SK-N-SH (cell line): ENCODE data around the gene SYNM. TPM values are rescaled to one million over a fixed set of nuclear protein-coding genes. Genes with fewer than 3 reads are reported as not detected.

ENCODE experiments used
- CTCF ChIA-PET: fragments of 300-600, 350-600 bp; formaldehyde crosslinking; extraction: SDS; loops from one replicate; lab custom pipeline; 2021; lab: Yijun Ruan, JAX
- POLR2A ChIA-PET: fragments of 350-600 bp; sonication (Branson Sonifier 250); formaldehyde crosslinking; extraction: SDS; loops from one replicate; lab custom pipeline; 2020; ENCODE audit warnings: antibody characterized with exemption, inconsistent platforms; lab: Yijun Ruan, JAX
- DNase-seq: peaks from one replicate; pipeline ENCODE4 v3.0.0; 2012
- H2AFZ ChIP-seq: fragments of 200-600 bp; sonication (generic); 2 replicates; pipeline ENCODE4 v1.8.1; 2016; ENCODE audit warnings: antibody characterized with exemption, mild to moderate bottlenecking, low read depth
- H3F3A ChIP-seq: fragments of 200-600 bp; sonication (generic); replicated peaks from 2 replicates; pipeline ENCODE3; 2016; ENCODE audit warnings: antibody characterized with exemption, mild to moderate bottlenecking; ENCODE audit not compliant: insufficient read depth
- H3K27ac ChIP-seq, 2 experiments: fragments of 200-500 bp in 1 of 2; fragments of 200-600 bp in 1 of 2; sonication (Bioruptor generic) in 1 of 2; sonication (generic), shearing (Covaris generic) in 1 of 2; 2 replicates each; pipeline versions ENCODE4 v1.5.1 to v1.6.1; 2014 to 2016; ENCODE audit warnings: low read depth in 2 of 2, inconsistent platforms in 1 of 2, low read length in 1 of 2, mild to moderate bottlenecking in 1 of 2, mixed read lengths in 1 of 2
- H3K27me3 ChIP-seq: fragments of 200-600 bp; sonication (generic), shearing (Covaris generic); 2 replicates; pipeline ENCODE4 v1.6.1; 2016; ENCODE audit warnings: mixed run types; ENCODE audit not compliant: insufficient read depth
- H3K36me3 ChIP-seq, 2 experiments: fragments of 200-500 bp in 1 of 2; fragments of 200-600 bp in 1 of 2; sonication (Bioruptor generic) in 1 of 2; sonication (generic) in 1 of 2; replicated peaks in 1 of 2; 2 replicates each; pipeline versions ENCODE3 to v1.5.1; 2014 to 2016; ENCODE audit warnings: low read length in 1 of 2, mild to moderate bottlenecking in 1 of 2; ENCODE audit not compliant: insufficient read depth in 2 of 2, control insufficient read depth in 1 of 2
- H3K4me1 ChIP-seq, 2 experiments: fragments of 200-500 bp in 1 of 2; fragments of 200-600 bp in 1 of 2; sonication (Bioruptor generic) in 1 of 2; sonication (generic), shearing (Covaris generic) in 1 of 2; 2 replicates each; pipeline versions ENCODE4 v1.5.1 to v1.6.1; 2014 to 2016; ENCODE audit warnings: low read depth in 1 of 2, low read length in 1 of 2, mixed run types in 1 of 2; ENCODE audit not compliant: insufficient read depth in 2 of 2, control insufficient read depth in 1 of 2
- H3K4me2 ChIP-seq: fragments of 200-600 bp; sonication (generic), shearing (Covaris generic); 2 replicates; pipeline ENCODE4 v1.6.1; 2017; ENCODE audit warnings: mixed run types
- H3K4me3 ChIP-seq, 2 experiments: fragments of 200-500 bp in 1 of 2; fragments of 200-600 bp in 1 of 2; sonication (Bioruptor generic) in 1 of 2; sonication (generic), shearing (Covaris generic) in 1 of 2; 2 replicates each; pipeline versions ENCODE4 v1.5.1 to v1.8.1; 2014 to 2016; ENCODE audit warnings: low read depth in 2 of 2, inconsistent platforms in 1 of 2, low read length in 1 of 2, mild to moderate bottlenecking in 1 of 2, mixed read lengths in 1 of 2, moderate library complexity in 1 of 2
- H3K79me2 ChIP-seq: fragments of 200-600 bp; sonication (generic); 2 replicates; pipeline ENCODE4 v1.8.1; 2017; ENCODE audit warnings: mild to moderate bottlenecking; ENCODE audit not compliant: insufficient read depth
- H3K9ac ChIP-seq: fragments of 200-600 bp; sonication (generic); 2 replicates; pipeline ENCODE4 v1.6.1; 2017; ENCODE audit warnings: mixed run types
- H3K9me2 ChIP-seq: fragments of 200-600 bp; sonication (generic); 2 replicates; pipeline ENCODE4 v1.6.1; 2017; ENCODE audit warnings: mixed run types
- H3K9me3 ChIP-seq: fragments of 200-600 bp; sonication (generic); 2 replicates; pipeline ENCODE4 v1.6.1; 2017; ENCODE audit warnings: mixed run types, mild to moderate bottlenecking, moderate library complexity
- H4K20me1 ChIP-seq: fragments of 200-600 bp; sonication (generic); 2 replicates; pipeline ENCODE4 v1.6.1; 2017; ENCODE audit warnings: mild to moderate bottlenecking, mixed run types; ENCODE audit not compliant: insufficient read depth
- CHD2 ChIP-seq: fragments of 150-350 bp; IDR thresholded peaks from 2 replicates; pipeline ENCODE4 v1.6.1; 2018; ENCODE audit warnings: low read length; ENCODE audit not compliant: partially characterized antibody
- CTCF ChIP-seq: fragments of 200-600 bp; sonication (generic); IDR thresholded peaks from 2 replicates; pipeline ENCODE4 v1.6.1; 2017; ENCODE audit warnings: antibody characterized with exemption, mild to moderate bottlenecking, moderate library complexity
- FOSL2 ChIP-seq: IDR thresholded peaks from 2 replicates; pipeline ENCODE4 v1.4.0; 2012; ENCODE audit warnings: low read depth, mild to moderate bottlenecking, moderate library complexity, borderline replicate concordance
- FOXJ3 ChIP-seq: sonication (generic); formaldehyde crosslinking; IDR thresholded peaks from 2 replicates; pipeline ENCODE4 v1.5.1; 2020; ENCODE audit warnings: mild to moderate bottlenecking, missing genetic modification reagents
- GABPA ChIP-seq: IDR thresholded peaks from 2 replicates; pipeline ENCODE4 v1.4.0; 2012; ENCODE audit warnings: low read depth, mild to moderate bottlenecking
- GATA2 ChIP-seq: sonication (generic); formaldehyde crosslinking; IDR thresholded peaks from 2 replicates; pipeline ENCODE4 v1.5.0; 2020; ENCODE audit warnings: mild to moderate bottlenecking, missing genetic modification reagents
- IRF3 ChIP-seq: fragments of 150-350 bp; IDR thresholded peaks from 2 replicates; pipeline ENCODE4 v1.6.1; 2016; ENCODE audit warnings: mild to moderate bottlenecking, low read depth, low read length
- JUND ChIP-seq: IDR thresholded peaks from 2 replicates; pipeline ENCODE4 v1.4.0; 2012
- NFIC ChIP-seq: IDR thresholded peaks from 2 replicates; pipeline ENCODE4 v1.4.0; 2012; ENCODE audit warnings: borderline replicate concordance
- POLR2AphosphoS5 ChIP-seq: IDR thresholded peaks from 2 replicates; pipeline ENCODE4 v1.6.1; 2012; ENCODE audit warnings: low read depth, low read length
- RAD21 ChIP-seq: IDR thresholded peaks from 2 replicates; pipeline ENCODE4 v1.6.1; 2012; ENCODE audit warnings: mild to moderate bottlenecking, low read length
- REST ChIP-seq: IDR thresholded peaks from 2 replicates; pipeline ENCODE4 v1.6.1; 2012; ENCODE audit warnings: mild to moderate bottlenecking, low read depth, low read length, moderate library complexity
- RFX5 ChIP-seq: IDR thresholded peaks from 2 replicates; pipeline ENCODE4 v1.6.1; 2012; ENCODE audit warnings: mild to moderate bottlenecking, improper control_type of control experiment, low read length
- RXRA ChIP-seq: IDR thresholded peaks from 2 replicates; pipeline ENCODE4 v1.4.0; 2012; ENCODE audit warnings: low read depth, mild to moderate bottlenecking, borderline replicate concordance
- ZBTB33 ChIP-seq: IDR thresholded peaks from 2 replicates; pipeline ENCODE4 v1.4.0; 2012; ENCODE audit warnings: low read depth, borderline replicate concordance
- WGBS: methylation state at CpG from one replicate; pipeline ENCODE4 v1.1.6; 2017; ENCODE audit warnings: low lambda C conversion rate; 5-methylcytosine and 5-hydroxymethylcytosine counted together
- polyA plus RNA-seq, 3 experiments: library from polyadenylated mRNA; depleted of rRNA; stranded (reverse); fragments of >200 nt; gene quantifications; 2 replicates each; pipeline ENCODE4 v1.2.3, GENCODE V29; 2012

The SYNM gene
- polyA plus RNA-seq, 1 of the 3 experiments (the other 2 are of a cell fraction) = 5.0 TPM

DNA sequence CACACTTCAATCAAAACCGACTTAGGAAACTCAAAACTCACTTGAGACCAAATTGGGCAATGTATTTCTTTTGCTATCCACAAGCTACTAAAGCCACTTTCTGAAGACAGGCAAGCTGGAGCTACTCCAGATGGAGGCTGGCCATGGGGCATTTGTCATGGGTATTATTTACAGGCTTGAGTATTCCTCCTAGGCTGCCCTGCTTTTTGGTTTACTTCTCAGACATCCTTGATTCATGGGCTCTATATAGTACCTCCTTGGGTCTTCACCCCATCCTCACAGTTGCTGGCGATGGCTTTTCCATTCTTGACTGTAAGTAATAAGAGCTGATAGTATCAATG is 18.6 kb upstream of the SYNM start:
- no peak for DNase-seq
- Histone ChIP-seq H3K4me1 (no peaks in the 10 kb centered on the region), H3K27ac (no peak overlapping the region), H3K9ac (no peak overlapping the region), H2AFZ (no peak overlapping the region), H3K4me2 (no peak overlapping the region), H3K9me2 (no peaks in the 10 kb centered on the region), H3K79me2 (no peaks in the 10 kb centered on the region), H3F3A (peaks cover 4% of the 10 kb centered on the region), H3K27me3 (no peaks in the 10 kb centered on the region), H3K36me3 (no peaks in the 10 kb centered on the region), H3K4me3 (no peak overlapping the region), H3K9me3 (no peaks in the 10 kb centered on the region), H4K20me1 (no peaks in the 10 kb centered on the region)
- ChIA-PET CTCF (interaction anchor here (1.0 to 3.3 kb wide), 6 partner anchors 10 to 643 kb away, joined by 3 to 12 read pairs (median 6); partner anchors contain the start of gene SYNM), POLR2A (no interaction called here)
- no peak for TF ChIP-seq IRF3
- no peak for TF ChIP-seq FOSL2
- TF ChIP-seq CHD2 = no peak
- TF ChIP-seq CTCF = no peak
- TF ChIP-seq FOXJ3 = no peak
- TF ChIP-seq JUND = no peak
- no peak for TF ChIP-seq GABPA
- TF ChIP-seq NFIC = no peak
- 89% methylated on average over 2 of the region's 2 CpGs for WGBS

GRCh38 chr15:99087405-99087943 is 17.4 kb upstream of the SYNM start:
- POLR2A ChIA-PET = no interaction called here
- no peak for DNase-seq
- TF ChIP-seq REST (no peak), RXRA (no peak), CTCF (no peak), RFX5 (no peak), ZBTB33 (no peak), GABPA (no peak), POLR2AphosphoS5 (no peak), RAD21 (no peak), GATA2 (CRISPR knock-in tag) (no peak)

More at GRCh38 chr15:99087405-99087943, 17.4 kb upstream of the SYNM start:
- Histone ChIP-seq H3K4me2 (no peak overlapping the region), H3K9me3 (no peaks in the 10 kb centered on the region), H3K4me3 (no peak overlapping the region), H3K79me2 (no peaks in the 10 kb centered on the region), H3K27ac (no peak overlapping the region), H3K9ac (no peak overlapping the region), H3K9me2 (no peaks in the 10 kb centered on the region), H3K36me3 (no peaks in the 10 kb centered on the region), H3K4me1 (no peaks in the 10 kb centered on the region), H3K27me3 (no peaks in the 10 kb centered on the region), H3F3A (peaks cover 4% of the 10 kb centered on the region), H2AFZ (no peak overlapping the region), H4K20me1 (no peaks in the 10 kb centered on the region)
- CTCF ChIA-PET = interaction anchor here (0.5 to 3.3 kb wide), 6 partner anchors 11 to 644 kb away, joined by 3 to 12 read pairs (median 4); partner anchors contain the start of gene SYNM
- WGBS = 71% methylated on average over 9 of the region's 11 CpGs
